ENCODE results near the gene MLPH.
A peak's percentile ranks its signal among the peaks of the same experiment; 100 is the strongest.

The MLPH gene

GRCh38 chr2:237572021-237572741, 85.1 kb downstream of the MLPH start:
- DNase-seq = peak; percentile 60

- no peak for DNase-seq
Observed at GRCh38 chr2:237572742-237573101, 85.7 kb downstream of the MLPH start.

GRCh38 chr2:237573721-237574415, 86.8 kb downstream of the MLPH start:
- no peak for DNase-seq

DNA sequence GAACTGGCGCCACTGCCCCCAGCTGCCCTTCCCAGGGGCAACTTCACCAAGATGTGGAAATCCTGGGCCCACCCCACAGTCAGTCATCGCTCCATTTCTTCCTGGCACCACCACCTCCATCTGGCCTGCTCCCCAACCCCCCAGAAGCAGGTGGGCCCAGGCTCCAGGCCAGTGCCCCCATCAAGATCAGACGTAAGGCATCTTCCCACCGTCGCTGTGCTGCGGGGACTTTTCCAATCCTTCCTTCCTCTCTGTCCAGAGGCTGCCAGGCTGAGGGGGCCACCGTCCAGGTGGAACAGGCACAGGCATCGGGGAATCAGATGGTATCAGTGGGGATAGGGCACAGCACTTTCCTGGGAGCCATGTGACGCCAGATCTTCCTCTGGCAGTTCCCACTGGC, 87.4 kb downstream of the MLPH start:
- no peak for DNase-seq

DNA sequence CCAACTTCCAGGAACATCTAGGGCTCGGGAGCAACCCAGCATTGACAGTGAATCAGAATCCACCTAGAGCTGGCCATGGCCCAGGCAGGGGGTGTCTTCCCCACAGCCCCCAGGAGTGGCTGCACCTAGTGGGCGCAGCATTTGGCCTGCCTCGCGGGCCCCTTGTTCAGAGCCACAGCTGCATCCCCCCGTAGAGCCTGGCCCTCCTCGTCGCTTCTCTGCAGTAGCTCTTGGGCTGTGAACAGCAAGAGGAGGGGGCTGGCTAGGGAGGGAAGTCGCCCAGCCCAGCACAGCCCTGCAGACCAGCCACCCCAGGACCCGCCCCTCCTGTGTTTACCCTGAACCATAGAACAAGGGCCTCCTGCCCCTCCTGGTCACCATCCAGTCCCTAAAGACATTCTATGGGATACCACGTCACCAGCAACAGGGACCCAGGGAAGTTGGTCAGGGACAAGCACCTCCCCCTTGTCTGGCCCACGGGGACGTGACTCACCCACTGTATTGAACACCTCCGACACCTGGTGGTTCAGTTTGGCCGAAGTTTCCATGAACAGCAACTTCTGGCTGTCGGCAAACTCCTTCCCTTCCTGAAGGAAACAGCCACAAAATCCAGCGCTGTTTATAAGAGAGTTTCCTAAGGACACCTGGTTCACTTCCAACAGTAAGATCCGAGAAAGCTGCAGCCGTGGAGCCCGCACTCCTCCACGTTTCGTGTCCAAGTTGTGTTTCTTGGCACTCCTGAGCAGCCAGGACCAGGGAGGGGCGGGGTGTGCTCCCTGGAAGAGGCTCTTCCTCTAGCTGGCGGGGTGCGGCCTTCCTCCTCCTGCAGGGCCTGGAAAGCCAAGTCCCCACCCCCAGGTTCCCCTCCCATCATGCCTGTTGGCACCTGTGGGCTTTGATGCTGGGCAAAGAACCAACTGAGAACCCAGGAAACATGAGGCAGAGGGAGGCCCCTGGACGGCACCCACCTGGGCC, 88.1 kb downstream of the MLPH start:
- DNase-seq = no peak

GRCh38 chr2:237575869-237576862, 89.1 kb downstream of the MLPH start:
- DNase-seq = no peak

GRCh38 chr2:237576974-237577373, 89.9 kb downstream of the MLPH start:
- no peak for DNase-seq

- no peak for DNase-seq
Observed at GRCh38 chr2:237577458-237577857, 90.4 kb downstream of the MLPH start.

DNA sequence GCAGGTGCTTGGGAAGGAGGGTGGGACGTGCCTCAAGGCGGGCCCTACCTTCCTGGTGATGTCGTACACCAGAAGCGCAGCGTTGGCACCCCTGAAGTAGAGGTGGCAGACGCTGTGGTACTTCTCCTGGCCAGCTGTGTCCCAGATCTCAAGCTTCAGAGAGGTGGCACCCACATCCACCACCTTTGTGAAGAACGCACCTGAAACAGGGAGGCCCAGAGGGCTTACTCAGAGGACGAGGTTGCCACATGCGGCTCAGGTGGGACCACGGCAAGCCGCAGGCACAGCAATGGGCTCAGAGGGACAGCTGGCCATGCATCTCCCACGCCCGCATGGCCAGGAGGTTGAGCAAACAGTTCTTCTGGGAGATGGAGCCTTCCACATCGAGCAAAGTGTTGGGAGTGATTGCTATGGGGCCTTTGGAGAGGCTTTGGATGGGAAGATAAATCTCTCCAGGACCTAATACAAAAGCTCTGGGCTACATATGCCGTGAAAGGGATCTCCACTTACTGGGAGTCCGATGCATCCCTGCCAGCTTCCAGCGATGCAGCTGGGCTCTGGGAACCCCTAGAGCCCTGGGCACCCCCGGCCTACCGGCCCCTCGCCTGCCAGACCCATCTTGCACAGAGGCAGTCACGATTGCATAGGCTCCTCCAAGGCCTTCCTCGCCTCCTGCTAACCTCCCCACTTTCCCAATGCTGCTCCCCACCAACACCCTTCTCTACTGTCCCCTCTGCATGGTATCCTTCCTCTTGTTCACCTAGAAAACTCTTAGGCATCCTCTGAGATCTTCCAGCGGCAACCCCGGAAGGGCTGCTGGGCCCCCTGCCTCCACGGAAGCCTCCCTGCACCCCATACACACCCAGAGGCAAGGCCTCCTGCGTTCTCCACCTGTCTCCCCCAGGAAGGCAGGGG, 91.2 kb downstream of the MLPH start:
- DNase-seq = no peak

DNA sequence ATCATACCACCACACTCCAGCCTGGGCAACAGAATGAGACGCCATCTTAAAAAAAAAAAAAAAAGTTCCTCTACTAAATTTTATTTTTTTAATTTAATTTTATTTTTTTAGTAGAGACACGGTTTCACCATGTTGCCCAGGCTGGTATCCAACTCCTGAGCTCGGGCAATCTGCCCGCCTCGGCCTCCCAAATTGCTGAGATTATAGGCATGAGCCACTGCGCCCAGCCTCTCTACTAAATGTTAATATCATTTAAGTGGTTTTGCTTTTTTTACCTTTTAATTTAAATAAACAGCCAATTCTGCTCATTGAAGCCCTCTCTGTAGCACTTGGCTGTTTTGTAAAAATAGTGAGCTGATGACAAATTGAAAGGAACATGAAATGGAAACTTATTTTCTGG, 94.3 kb downstream of the MLPH start:
- no peak for DNase-seq

DNA sequence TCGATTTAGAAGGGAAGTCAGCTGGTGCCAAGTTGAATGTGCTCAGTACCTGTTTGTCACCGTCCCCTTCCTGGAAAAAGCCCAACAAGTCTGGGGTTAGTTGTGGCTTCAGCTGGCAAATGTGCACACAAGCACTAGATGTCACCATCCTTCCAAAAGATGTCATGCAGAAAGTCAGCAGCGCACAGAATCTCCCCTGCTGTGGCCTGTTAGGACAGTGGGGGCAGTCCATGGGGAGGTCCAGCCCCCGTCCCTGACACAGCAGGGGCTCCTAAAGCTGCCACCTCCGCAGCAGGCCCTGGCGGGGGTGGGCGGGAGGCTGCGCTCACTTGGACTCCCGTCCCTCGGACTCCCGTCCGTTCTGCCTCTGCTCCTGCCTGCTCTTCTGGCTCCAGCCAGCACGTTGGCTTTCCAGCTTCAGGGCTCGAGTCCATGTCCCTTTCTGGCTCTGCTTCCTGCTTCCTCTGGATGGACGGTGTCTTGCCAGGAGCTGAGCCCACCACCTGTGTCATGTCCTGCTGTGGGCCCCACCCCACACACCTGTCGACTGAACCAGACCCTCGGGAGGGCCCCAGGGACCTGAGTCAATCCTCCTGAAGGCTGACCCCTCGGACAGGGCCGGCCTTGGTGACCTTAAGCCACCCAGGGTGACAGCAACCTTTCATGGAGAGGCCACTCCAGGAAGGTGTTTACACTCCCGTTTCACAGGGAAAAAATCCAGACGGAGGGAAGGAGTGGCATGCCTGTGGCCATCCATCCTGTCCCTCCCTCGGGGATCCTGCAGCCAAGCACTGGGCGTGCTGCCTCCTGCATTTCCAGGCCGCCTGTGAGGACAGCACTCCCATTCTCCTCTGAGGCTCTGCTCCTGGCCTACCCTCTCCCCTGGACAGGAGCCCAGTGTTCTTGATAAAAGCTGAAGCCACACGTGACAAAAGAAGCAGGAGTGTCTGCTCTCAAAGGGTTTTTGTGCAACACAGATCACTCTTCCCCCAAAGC, 95.0 kb downstream of the MLPH start:
- no peak for DNase-seq

GRCh38 chr2:237583385-237584295, 96.6 kb downstream of the MLPH start:
- no peak for DNase-seq

DNA sequence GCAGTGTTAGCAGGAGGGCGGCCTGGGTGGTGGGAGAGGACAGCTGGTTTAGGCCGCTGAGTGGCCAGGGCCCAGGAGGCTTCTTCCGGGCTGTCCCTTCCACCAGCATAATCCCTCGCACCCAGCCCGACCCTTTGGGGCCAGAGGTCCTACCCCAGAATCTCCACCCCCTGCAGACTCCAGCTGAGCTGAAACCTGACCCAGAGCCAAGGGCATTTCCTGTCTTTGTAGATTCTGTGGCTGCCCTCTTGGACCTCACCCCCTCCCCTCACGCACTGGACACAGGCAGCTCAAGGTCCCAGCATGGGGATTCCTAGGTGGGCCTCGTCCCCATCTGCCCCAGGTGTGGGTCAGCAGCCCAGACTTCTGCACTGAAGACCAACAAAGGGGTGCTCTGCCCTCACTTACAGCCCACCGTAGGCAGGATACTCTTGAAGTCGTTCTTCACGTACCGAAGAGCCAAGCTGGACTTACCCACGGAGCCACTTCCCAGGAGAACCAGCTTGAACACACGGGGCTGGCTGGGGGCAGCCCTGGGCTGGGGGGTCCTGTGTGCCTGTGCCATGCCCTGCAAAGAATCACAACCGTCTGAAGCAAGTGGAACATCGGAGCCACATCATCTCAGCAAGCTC, 98.7 kb downstream of the MLPH start:
- no peak for DNase-seq

GRCh38 chr2:237588044-237588696, 101.1 kb downstream of the MLPH start:
- DNase-seq = no peak

DNA sequence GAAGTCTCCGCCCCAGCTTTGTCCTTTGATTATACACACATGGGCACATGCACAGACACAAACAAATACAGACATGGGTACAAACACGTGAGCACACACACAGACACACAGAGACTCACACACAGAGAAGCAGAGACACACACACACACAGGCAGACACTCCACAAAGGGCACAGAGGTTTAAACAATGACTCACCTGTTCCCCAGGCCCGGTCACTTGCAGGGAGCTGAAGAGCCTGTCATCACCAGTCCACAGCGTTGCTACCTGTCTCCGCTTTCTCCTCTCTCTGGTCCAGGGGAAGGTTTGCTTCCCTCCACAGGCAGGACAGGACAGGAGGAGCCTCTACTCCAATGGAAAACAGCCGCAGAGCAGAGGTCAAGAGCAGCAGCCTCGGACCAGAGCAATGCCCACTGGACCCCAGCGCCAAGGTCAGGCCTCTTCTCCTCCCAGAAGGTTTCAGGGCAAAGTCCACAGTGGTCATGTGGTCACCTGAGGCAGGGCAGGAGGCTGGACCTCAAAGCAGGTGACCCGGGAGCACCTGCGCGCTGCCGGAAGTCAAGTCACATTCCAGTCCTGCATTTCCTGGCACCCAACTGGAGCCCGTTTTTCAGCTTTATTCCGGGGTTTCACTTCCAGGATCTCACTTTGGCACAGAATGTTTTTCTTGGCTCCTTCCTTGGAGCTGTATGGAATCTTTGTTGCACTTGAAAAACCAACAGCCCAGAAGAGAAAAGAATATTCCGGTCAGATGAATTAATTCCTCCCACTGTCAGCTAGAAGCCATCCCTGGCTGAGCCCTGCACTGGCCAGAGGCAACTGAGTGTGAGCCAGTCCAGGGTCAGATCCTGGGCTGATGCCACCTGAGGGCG, 103.5 kb downstream of the MLPH start, which contains the start of gene RAB17:
RAB17 (minus strand) TSS at position 463 of the 869 bp plus-strand sequence. CDS start 4,580 bp downstream, outside the sequence.
- no peak for DNase-seq

GRCh38 chr2:237591141-237591881, 104.3 kb downstream of the MLPH start:
- no peak for DNase-seq

Data from NK-92 treated with Interleukin-12 subunit alpha and Interleukin-12 subunit beta, amount 100 ng/mL, for 24 hours (cell line).